ENCODE data around the gene PTPN5. TPM values are rescaled to one million over a fixed set of nuclear protein-coding genes. Genes with fewer than 3 reads are reported as not detected.
"Not testable (repeated sequence)": the region's sequence is repeated elsewhere in the genome, so short reads cannot be mapped to it uniquely, and the experiment has no call there.

Gene PTPN5
- not detected for total RNA-seq

DNA sequence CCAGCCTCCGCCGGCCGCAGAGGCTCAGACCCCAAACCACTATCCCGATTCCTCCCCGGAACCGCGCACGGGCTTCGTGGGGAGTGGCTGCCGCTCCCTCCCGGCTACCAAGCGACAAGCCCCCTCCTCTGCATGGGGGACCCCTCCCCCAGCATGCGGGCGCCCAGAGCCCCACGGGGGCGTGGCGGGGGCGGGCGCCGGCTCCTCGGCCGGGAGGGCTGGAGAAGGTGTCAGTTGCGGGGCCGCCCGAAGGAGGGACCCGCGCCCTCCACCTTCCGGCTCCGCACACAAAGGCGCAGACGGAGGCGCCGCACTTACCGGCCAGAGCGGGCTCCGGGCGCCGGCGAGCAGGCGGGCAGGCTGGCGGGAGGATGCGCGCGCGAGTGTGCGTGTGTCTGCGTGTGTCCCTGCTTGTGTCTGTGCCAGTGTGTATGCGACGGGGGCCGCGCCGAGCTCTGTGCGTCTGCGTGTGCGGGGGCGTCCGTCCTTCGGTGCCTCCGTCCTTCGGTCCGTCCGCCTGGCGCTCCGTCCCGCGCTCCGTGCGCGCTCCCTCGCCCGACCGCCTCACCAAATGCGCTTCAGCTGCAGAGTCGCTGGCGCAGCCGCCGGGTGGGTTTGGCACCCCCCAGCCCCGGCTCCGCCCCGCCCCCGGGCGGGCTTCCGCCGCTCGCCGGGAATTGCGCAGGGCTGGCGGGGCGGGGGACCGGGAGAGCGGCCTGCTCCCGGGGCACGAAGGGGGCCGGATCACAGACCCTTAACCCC lies at the start of gene PTPN5:
PTPN5 (minus strand) TSS at position 592 of the 762 bp plus-strand sequence. CDS start 19,840 bp downstream, outside the sequence.
- DNase-seq, result no peak

DNA sequence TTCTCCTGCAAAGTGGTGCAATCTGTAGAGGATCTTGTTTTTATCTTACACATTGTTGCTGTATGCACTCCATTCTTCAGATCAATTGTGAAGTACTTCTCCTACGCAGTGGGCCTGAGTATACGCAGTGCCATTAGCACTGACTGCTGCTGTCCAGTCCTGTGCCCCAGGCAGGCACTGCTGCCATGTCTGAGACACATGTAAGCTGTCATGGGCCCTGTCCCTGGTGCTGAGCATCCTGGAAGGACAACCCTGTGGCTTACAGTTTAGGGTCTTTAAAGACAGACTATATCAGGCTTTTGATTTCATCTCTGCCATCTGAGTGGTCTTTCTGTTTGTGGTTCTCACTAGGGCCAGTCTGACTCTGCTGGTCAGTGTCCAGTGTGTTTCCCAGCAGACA lies 44.8 kb upstream of the PTPN5 start:
- no peak for DNase-seq

DNA sequence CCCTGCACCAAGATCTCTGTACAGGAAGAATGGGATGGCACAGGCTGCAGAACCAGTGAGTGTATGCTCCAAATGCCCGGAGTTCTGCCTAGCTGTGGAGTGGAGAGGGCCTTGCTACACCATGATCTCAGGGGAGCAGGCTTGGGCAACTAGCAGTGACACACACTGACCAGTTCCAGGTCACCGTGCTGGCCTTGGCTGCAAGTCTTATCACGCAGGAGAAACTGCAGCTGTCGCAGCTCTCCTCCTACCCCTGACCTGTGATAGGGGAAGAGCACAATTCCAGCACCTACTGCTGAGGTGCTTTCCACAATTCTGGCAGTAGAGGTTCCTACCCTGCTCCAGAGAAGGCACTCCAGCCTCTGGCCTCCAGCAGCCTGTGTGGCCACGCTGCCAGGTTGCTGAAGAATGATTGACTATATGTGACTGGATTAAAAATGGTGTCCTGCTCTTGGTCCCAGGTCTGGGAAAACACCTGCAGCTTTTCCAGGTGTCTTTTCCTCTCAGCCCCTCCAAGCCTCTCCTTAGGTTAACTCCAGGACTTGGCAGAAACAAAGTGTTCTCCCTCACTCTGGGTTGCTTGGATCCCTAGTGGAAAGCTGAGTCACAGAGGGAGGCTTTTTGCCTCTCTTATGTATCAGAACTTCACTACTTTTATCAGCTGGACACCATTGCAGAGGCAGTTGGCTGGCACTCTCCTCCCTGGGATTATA lies 43.3 kb upstream of the PTPN5 start:
- no peak for DNase-seq

DNA sequence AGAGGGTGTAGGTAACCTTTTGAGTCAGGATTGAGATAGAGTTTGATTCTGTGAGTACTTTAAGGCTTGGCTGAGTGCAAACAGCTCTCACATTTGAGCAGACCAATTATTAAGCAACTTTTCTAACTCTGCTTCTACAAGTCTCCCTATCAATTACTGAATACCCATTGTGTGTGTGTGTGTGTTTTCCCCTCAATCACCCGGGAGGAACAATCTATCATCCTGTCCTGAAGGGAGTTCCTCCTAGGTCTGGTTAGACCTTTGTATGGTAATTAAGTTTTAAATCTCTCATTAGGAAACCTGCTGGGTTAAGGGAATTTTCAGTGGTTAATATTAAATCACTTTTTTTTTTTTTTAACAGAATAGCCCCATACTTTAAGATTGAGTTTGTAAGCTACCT lies 28.6 kb upstream of the PTPN5 start:
- not testable (repeated sequence) for DNase-seq

DNA sequence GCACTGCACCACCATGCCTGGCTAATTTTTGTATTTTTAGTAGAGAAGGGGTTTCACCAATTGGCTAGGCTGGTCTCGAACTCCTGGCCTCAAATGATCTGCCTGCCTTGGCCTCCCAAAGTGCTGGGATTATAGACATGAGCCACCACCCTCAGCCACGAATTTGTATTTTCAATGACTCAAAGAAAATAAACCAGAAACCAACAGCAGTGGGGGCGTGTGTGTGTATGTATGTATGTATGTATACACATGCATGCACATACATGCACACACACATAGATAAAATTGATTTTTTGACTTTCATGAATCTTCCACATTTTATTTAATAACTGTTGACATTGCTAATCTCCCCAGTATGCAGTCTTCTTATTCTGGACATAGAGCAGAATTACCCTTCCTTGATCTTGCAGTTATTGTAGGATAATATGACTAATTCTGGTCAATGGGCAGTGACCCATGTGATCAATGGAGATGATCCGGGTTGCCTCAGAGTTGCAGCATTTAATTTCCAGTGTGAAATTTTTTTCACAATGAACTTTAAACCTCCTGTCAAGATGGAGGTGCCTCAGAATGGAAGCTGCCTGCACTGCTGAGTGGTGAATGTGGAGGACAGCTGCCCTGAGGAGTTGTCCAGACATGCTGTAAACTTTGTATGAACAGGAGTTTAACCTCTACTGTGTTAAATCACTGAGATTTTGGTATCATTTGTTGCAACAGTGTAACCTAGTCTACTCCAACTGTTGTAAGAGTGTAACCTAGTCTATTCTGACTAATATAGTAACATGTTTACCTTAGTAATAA lies 12.8 kb upstream of the PTPN5 start:
- DNase-seq, result no peak

DNA sequence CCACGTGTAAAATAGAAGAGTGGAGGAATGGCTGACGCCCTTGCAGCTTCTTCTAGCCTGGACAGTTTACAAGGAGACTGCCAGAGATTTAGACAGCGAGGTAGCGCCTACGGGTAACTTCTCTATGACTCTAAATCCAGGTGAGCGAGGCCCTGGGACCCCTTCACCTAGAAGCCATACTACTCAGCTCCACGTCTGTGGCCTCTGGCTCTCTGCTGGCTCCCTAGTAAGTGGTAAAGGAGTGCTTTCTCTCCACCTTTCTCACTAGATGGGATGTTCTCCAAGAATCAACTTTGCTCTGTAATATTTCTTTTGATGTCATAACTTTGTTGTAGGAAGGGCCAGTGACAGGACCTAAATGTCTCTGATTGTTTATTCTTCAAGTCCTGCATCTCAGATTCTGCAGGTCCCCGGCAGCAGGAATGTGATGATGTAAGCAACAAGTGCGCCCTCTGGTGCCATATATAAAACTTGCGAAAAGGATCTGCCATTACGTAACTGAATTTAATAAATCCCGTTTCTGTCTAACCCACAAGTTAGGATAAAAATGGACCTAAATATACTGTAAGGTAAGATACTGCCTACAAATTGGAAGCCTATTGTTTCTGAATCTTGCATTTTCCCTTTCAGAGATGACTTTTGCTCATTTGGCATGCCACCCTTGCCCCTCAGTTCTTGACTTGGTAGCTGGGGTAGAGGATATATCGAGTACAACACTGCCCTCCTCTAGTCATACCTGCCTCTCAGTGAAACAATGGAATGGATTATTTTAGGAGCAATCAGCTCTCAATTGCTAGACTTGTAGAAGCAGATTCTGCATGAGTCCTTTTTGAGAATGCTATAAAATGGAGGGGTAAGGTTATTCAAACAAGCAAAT lies 11.0 kb upstream of the PTPN5 start:
- DNase-seq, result peak; percentile 5

DNA sequence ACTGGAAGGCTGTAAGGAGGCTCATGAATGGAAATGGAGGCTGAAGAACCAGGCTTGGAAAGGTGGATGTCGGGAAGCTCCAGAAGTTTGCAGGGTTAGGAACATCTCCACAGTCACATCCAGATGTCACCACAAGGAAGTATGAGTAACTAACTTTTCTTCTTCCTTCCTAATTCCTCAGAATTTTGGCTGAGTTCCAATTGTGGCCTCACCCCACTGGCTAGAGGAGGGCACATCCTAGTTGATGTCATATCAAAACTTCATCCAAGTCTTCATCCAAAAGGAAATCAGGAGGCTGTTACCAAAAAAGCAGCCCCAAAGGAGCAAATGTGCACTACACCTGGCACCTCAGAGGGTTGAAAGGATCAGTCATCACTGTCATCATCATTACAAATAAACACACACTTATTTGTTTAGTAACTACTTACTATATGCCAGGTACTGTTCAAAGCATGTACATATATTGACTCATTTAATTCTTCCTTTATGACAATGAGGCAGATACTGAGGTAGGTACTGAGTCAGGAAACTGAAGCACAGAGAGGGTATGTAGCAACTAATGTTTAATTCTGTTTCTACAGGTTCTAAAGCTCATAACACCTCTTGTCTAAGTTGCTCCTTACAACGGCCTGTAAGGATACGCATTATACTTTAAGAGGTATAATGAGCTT lies 7.3 kb upstream of the PTPN5 start:
- DNase-seq, result no peak

DNA sequence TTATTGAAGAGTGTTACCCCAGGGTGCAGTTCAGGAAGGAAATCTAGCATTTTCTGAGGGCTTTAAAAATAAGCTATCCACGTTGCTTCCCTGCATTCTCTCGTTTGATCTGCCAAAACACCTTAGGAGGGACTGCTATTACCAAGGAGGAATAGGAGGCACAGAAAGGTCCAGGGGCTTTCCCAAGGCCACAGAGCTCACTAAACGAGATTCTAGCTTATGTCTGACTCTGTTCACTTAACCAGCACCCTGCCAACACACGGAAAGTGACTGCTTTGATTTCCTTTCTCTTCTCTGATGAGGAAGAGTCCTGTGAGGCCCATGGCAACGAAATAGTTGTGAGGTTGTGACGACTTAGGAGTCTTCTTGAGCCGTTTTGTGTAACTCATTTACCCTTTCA lies 3.4 kb upstream of the PTPN5 start:
- no peak for DNase-seq

DNA sequence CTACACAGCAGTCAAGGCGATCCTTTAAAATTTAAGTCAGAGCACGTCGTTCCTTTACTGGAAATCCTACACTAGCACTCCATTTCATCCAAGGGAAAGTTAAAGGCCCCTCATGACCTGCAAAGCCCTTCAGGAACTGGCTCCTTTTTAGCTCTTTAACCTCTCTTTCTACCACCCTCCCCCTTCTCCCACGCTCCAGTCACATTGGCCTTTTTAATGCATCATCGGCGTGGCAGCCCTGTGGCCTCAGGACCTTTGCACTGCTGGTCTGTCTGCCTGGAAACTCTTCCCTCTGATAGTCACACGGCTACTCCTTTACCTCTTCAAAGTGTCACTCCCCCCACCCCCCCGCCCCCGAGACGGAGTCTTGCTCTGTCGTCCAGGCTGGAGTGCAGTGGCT lies 1.2 kb upstream of the PTPN5 start:
- no peak for DNase-seq

DNA sequence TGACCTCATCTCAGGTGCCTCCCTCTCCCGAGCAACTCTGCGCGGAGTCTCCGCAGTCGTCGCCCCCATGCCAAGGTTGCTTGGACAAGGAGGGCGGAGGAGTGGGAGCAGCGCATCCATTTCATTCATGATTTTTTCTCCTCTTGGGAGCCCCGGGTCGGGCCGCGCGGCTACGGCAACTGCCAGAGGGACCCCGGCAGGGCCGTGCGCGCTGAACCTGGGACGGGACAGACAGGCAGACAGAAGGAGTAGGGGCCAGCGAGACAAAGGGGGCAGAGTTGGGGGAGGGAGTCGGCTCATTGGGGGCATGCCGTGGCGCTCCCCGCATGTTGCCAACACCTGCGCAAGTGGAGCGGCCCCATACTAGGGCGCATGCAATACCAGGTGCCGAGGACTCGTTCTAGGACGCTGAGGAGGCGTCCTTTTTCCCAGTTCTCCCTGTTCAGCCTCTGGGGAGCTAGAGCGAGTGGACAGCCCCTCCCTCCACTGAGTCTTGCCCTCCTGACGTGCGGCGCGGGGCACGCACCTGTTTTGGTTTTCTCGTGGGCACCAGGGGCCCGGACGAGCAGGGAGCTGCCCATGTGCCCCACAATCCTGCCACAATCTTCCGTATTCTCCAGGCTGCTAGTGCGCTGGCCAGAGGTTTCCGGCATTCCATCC lies 501 bp upstream of the PTPN5 start:
- DNase-seq, result no peak

DNA sequence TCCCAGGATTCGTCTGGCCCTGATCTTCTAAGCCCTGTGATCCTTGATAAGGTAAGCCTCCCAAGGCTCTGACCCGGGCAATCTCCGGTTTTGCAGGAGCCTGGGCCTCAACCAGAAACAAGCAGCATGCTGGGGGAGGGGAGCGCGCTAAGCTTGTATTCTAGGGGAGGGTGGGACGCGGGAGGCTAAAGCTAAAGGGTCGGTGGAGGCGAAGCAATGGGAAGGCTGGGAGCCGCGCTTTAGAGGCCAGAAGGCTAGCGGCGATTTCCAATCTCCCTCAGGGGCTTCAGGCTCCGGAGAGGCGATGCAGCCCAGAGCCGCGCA lies 753 bp downstream of the PTPN5 start:
- no peak for DNase-seq

DNA sequence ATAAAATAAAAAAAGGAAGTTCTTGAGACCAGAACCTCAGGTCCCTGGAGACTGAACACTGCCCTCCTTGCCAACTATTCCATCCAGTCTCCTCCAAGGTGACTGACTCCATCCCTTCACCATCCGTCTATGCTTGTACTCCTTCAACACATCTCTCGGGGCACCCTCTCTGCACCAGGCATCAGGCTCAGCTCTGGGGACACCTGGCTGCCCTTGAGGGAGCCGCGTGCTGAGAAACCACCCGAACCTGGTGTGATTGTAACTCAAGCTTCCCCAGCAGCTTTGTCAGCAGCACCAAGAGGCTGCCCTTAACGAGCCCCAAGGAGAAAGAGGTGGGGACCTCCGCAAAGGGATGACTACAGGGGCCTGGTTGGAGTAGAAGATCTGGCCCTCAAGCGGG lies 1.7 kb downstream of the PTPN5 start:
- DNase-seq, result no peak

DNA sequence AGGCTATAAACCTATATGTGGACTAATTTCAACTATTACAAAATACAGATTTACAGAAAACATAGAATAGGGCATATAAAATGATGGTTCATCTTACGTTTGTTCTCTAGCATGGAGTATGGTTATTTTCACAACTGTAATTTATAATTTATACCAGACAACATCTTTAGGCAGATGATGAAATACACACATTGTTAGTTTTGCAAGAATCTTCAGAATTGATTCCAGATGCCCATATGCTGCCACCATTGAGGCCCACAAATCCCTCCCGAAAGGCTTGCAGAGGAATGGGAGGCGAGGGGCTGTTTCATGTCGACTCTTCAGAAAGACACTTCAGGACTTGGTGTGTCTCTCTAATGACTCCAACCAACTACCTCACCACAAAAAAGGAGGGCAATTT lies 6.2 kb downstream of the PTPN5 start:
- DNase-seq, result no peak

DNA sequence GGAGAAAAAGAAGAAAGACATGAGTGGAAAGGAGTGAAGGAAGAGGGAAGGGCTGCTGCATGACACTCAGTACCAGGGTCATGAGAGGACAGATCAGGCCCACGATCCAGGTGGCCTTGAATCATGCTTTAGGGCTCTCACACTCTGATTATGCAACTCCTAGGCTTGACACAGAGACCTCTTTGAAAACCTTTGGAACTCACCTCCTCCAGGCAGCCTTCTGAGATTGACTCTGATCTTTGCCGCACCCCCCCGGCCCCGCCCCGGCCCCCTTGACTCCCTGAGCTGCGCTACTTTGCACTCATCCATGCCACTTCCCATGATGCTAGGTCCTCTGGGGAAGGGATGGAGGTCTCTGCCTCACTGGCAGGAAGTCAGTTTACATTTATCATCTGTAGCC lies 10.7 kb downstream of the PTPN5 start:
- no peak for DNase-seq

DNA sequence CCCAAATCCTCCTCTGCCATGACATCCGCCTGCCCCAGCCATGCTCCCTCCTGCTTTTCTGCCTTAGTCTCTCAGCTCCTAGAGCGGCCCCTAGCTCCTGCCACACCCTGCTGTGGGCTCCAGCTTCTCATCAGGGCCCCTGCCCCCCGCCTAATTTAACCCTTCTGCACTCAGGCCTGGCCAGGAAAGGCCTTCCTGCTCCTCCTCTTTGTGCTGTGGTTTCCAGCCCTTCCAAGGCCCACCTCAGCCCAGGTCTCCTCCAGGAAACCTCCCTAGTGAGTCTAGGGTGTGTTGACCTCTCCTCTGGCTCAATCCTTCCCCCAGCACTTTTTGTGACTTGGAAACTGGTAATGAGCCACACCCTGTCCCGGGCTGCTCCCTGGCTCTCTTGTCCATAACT lies 11.3 kb downstream of the PTPN5 start:
- no peak for DNase-seq

DNA sequence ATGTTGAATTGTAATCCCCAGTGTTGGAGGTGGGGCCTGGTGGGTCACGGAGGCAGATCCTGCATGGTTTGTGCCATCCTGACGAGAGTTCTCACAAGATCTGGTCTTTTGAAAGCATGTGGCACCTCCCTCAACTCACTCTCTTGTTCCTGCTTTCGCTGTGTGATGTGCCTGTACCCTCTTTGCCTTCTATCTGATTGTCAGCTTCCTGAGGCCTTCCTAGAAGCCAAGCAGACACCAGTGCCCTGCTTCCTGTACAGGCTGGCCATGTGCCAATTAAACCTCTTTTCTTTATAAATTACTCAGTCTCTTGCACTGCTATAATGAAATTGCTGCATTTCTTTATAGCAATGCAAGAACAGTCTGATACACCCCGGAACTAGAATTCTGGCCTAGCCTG lies 13.1 kb downstream of the PTPN5 start:
- no peak for DNase-seq

DNA sequence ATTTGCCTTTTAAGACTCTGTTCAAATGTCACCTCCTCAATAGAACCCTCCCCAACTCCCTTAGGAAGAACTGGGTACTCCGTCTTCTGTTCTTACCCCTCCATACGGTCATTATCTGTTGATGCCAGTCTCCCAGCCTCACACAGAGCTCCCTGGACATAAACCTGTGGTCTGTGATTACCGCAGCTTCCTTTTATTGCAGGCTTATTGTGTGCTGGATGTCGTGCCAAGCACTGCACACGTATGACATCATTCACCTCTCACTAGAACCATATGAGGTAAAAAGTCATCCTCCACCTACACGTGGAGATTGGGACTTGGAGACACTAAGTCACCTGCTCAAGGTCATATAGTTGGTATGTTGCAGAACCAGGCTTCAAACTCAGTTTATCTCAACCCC lies 15.3 kb downstream of the PTPN5 start:
- no peak for DNase-seq

DNA sequence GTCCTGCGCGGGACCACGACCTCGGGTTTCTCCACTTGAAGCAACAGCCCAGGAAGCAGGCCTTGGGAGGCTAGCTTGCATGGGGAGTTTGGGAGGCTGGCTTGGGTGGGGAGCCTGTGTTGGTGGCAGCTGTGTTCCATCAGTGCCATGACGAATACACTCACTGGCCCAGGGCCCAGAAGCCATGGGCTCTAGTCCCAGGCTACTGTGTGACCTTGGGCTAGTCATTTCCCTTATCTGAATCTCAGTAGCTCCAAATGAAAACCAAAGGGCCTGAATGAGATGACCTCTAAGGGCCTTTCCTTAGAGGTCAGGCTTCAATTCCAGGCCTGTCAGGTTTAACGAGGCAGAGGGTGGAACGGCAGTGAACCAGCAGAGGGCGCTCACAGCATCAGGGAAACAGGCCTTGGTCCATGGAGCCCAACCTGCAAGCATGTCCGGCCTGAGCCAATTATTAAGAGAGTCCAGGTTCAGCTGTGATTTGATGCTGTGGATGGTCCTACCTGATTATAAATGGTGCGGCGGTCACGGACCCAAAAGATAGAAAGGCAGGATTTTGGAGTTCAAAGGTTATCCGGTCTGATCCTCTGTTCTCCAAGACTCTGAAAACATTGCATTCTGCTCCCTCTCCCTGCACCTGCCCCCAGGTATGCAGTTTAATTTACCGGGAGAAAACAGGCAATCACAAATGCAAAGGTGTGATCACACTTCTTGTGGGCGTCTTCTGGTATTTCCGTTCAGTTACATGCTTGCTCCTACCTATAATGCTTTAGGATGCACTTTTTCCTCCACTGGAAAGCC lies 15.9 kb downstream of the PTPN5 start:
- DNase-seq, result peak; percentile 23

DNA sequence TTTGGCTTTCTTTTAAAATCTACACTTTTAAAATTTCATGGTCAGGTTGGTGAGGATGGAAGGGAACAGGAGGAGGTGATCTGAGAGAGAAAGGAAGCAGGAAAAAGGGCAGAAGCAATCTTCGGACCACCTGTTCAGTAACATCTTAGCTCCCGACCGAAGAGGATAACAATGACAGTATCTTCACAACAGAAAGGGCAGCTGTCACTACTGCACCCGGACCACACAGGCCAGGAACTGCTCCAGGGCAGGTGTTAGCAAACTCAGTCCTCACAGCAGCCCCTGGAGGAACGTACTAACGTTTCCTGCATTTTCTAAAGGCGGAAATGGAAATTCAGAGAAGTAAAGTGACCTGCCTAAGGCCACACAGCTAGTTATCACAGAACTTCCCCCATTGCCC lies 16.8 kb downstream of the PTPN5 start:
- DNase-seq, result no peak

DNA sequence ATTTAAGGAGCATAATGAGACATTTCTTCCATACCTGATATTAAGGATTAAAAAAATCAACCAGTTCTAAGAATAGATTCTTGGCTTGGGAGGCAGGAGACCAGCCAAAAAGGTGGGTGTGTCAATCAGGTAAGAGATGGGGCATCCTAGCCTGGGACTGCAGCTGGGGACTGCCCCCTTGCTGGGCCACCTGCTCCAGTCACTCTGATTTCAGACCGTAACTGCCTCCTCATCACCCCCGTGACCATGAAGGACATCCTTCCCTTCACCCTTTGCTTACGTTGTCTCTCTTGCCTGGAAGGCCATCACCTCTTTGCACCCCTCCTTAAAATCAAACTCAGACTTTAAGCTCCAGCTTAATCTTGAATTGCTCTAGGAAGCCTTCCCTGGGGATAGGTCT lies 17.9 kb downstream of the PTPN5 start:
- DNase-seq, result no peak

DNA sequence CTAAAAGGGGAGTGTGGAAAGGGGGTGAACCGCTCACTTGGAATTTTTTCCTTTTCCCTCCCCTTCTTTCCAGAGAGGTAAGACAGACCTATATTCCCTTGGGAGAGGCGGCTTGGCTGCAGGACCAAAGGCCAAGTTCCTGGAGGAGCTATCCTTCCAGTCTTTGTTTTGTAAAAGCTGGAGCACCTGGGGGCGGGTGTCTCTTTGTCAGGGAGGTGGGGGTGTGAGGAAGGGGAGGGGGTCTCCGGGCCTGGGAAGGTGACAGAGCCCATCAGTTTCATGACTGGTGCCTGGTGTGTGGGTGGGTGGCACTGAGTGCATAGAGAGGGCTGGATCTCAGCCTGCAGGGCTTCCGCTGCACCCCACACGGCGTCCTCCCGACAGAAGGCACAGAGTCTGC lies 18.5 kb downstream of the PTPN5 start:
- no peak for DNase-seq

All from effector CD4-positive, alpha-beta T cell (primary cell).